Endodermal cell (in vitro differentiated cells): ENCODE measurements around the gene ZHX3. TPM values are rescaled to one million over a fixed set of nuclear protein-coding genes. Genes with fewer than 3 reads are reported as not detected.

Source experiments
- DNase-seq: peaks from one replicate; pipeline ENCODE4 v3.0.0-alpha.2; 2017
- H3K27ac ChIP-seq: 2 replicates; pipeline ENCODE4 v1.5.1; 2013; ENCODE audit warnings: mild to moderate bottlenecking, low read depth, low read length, moderate library complexity
- H3K27me3 ChIP-seq: 2 replicates; pipeline ENCODE4 v1.6.1; 2013; ENCODE audit warnings: mild to moderate bottlenecking, low read length, moderate library complexity; ENCODE audit not compliant: insufficient read depth, control insufficient read depth, poor library complexity, severe bottlenecking
- H3K36me3 ChIP-seq: 2 replicates; pipeline ENCODE4 v1.7.0; 2013; ENCODE audit warnings: mild to moderate bottlenecking, low read length, moderate library complexity; ENCODE audit not compliant: control insufficient read depth, insufficient read depth
- H3K4me1 ChIP-seq: one replicate; pipeline ENCODE4 v1.7.0; 2013; ENCODE audit warnings: low read length; ENCODE audit not compliant: control insufficient read depth, insufficient read depth
- H3K4me3 ChIP-seq: 2 replicates; pipeline ENCODE4 v1.5.1; 2013; ENCODE audit warnings: mild to moderate bottlenecking, low read length, moderate library complexity
- H3K9ac ChIP-seq: 2 replicates; pipeline ENCODE4 v1.6.1; 2013; ENCODE audit warnings: mild to moderate bottlenecking, low read length, moderate library complexity; ENCODE audit not compliant: poor library complexity, severe bottlenecking; ENCODE audit errors: extremely low read depth
- H3K9me3 ChIP-seq: 2 replicates; pipeline ENCODE4 v1.6.1; 2013; ENCODE audit warnings: mild to moderate bottlenecking, low read length, moderate library complexity; ENCODE audit not compliant: control insufficient read depth
- H3K27ac Mint-ChIP-seq: 2 replicates; pipeline ENCODE4 v1.8.0; 2020; ENCODE audit warnings: mixed read lengths
- H3K27me3 Mint-ChIP-seq: 2 replicates; pipeline ENCODE4 v1.8.0; 2021; ENCODE audit warnings: mild to moderate bottlenecking, mixed read lengths; ENCODE audit not compliant: insufficient read depth
- H3K36me3 Mint-ChIP-seq: 2 replicates; pipeline ENCODE4 v1.8.0; 2020; ENCODE audit warnings: low read depth, mixed read lengths
- H3K4me1 Mint-ChIP-seq: 2 replicates; pipeline ENCODE4 v1.8.0; 2020; ENCODE audit warnings: mixed read lengths
- H3K4me3 Mint-ChIP-seq: 2 replicates; pipeline ENCODE4 v1.8.0; 2020; ENCODE audit warnings: mild to moderate bottlenecking, moderate library complexity, mixed read lengths
- H3K9me3 Mint-ChIP-seq: 2 replicates; pipeline ENCODE4 v1.8.0; 2020; ENCODE audit warnings: mild to moderate bottlenecking, mixed read lengths
- CTCF ChIP-seq: fragments of 200-600 bp; sonication (generic); conservative IDR thresholded peaks from 2 replicates; pipeline ENCODE4 v1.5.0; 2021; ENCODE audit warnings: antibody characterized with exemption, mild to moderate bottlenecking
- WGBS, 2 experiments: methylation state at CpG; one replicate each; pipeline versions ENCODE4 v1.1.5 to v1.1.7; 2013; ENCODE audit warnings: missing lambda C conversion rate in 2 of 2, mixed read lengths in 1 of 2; ENCODE audit not compliant: insufficient coverage in 1 of 2, insufficient read length in 1 of 2; 5-methylcytosine and 5-hydroxymethylcytosine counted together
- total RNA-seq, 2 donors: library from RNA; stranded (reverse); fragmentation: NEBNext Ultra II Directional in 1 of 2; extraction: Animal tissue kit (Norgen Biotek cat#: 25700) in 1 of 2; gene quantifications; 2 replicates in 1 of 2; 3 replicates in 1 of 2; pipeline ENCODE4 v1.2.1, GENCODE V29; 2021

The ZHX3 gene
- total RNA-seq, 2 donors from 2014 or later: 5.4 to 5.5 TPM

GRCh38 chr20:41224281-41224680 is 93.2 kb downstream of the ZHX3 start:
- Histone ChIP-seq H3K4me1 (no peaks in the 10 kb centered on the region), H3K27me3 (no peaks in the 10 kb centered on the region), H3K9ac (no peak overlapping the region), H3K36me3 (no peaks in the 10 kb centered on the region), H3K9me3 (no peaks in the 10 kb centered on the region), H3K4me3 (no peak overlapping the region), H3K27ac (no peak overlapping the region)
- DNase-seq: no peak
- Mint-ChIP-seq H3K4me1 (peaks cover 2% of the 10 kb centered on the region), H3K27ac (no peak overlapping the region), H3K9me3 (no peaks in the 10 kb centered on the region), H3K27me3 (no peaks in the 10 kb centered on the region), H3K36me3 (no peaks in the 10 kb centered on the region), H3K4me3 (no peak overlapping the region)
- TF ChIP-seq CTCF: no peak
- whole genome bisulfite sequencing, 2 experiments: 77 to 97% methylated on average over 1 of the region's 1 CpG

GRCh38 chr20:41223112-41223511 is 94.4 kb downstream of the ZHX3 start:
- no peaks in the 10 kb centered on the region for H3K9me3 Mint-ChIP-seq
- H3K36me3 ChIP-seq: no peaks in the 10 kb centered on the region
- no peak overlapping the region for H3K4me3 Mint-ChIP-seq
- H3K9me3 ChIP-seq: no peaks in the 10 kb centered on the region
- TF ChIP-seq CTCF: no peak
- no peaks in the 10 kb centered on the region for H3K36me3 Mint-ChIP-seq
- H3K27ac Mint-ChIP-seq: no peak overlapping the region
- H3K27ac ChIP-seq: no peak overlapping the region
- no peak for DNase-seq
- peaks cover 2% of the 10 kb centered on the region for H3K4me1 Mint-ChIP-seq
- no peak overlapping the region for H3K4me3 ChIP-seq
- no peaks in the 10 kb centered on the region for H3K27me3 ChIP-seq
- no peaks in the 10 kb centered on the region for H3K27me3 Mint-ChIP-seq
- H3K4me1 ChIP-seq: no peaks in the 10 kb centered on the region
- no peak overlapping the region for H3K9ac ChIP-seq

DNA sequence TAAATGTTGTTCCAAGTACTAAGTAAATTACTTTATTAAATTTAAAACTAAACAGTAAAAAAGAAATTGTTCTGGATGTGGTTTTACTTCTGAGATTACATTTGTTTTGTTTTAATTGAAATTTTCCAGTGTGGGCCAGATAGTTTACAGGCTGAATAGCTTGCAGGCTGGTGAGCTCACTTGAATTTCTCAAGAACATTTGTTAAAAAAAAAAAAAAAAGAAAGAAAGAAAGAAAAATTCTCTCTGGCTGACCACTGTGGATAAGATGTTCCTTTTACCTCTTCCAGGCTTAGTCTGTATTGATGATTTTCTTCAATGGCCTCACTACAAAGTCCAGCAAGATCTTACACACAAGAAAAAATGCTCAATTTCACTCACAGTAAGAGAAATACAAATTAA is 94.8 kb downstream of the ZHX3 start:
- no peak for DNase-seq
- no peaks in the 10 kb centered on the region for H3K27me3 Mint-ChIP-seq
- H3K9me3 Mint-ChIP-seq: no peaks in the 10 kb centered on the region
- H3K27me3 ChIP-seq: no peaks in the 10 kb centered on the region
- H3K4me3 Mint-ChIP-seq: no peak overlapping the region
- H3K27ac ChIP-seq: no peak overlapping the region
- H3K4me3 ChIP-seq: no peak overlapping the region
- H3K4me1 Mint-ChIP-seq: peaks cover 2% of the 10 kb centered on the region
- H3K36me3 Mint-ChIP-seq: no peaks in the 10 kb centered on the region
- no peaks in the 10 kb centered on the region for H3K36me3 ChIP-seq
- no peak for TF ChIP-seq CTCF
- H3K27ac Mint-ChIP-seq: no peak overlapping the region
- no peak overlapping the region for H3K9ac ChIP-seq
- no peaks in the 10 kb centered on the region for H3K9me3 ChIP-seq
- H3K4me1 ChIP-seq: no peaks in the 10 kb centered on the region
